ENCODE results near the gene TRPM2. TPM values are rescaled to one million over a fixed set of nuclear protein-coding genes. Genes with fewer than 3 reads are reported as not detected.

The TRPM2 gene
- total and polyA plus RNA-seq, 2 of the 13 experiments (the other 11 are each of a cell fraction or from before 2014, with no cell fraction given), result 0.07 to 0.20 TPM

GRCh38 chr21:44455524-44456213, 102.2 kb downstream of the TRPM2 start (continued):
- 0 out of 2 replicates have a peak, but pooled peaks have one; percentile 82 for TF ChIP-seq KLF15 (CRISPR knock-in tag; IDR thresholded peaks at IDR 0.05; ENCODE audit: borderline replicate concordance)
- 0 out of 2 replicates have a peak, but pooled peaks have one; percentile 35 for TF ChIP-seq HES4 (CRISPR knock-in tag; IDR thresholded peaks at IDR 0.05; ENCODE audit: borderline replicate concordance)
- 0 out of 2 replicates have a peak, but pooled peaks have one; percentile 48 for TF ChIP-seq ZNF275 (CRISPR knock-in tag; IDR thresholded peaks at IDR 0.05; ENCODE audit: borderline replicate concordance)
- TF ChIP-seq ZFX (CRISPR knock-in tag; IDR thresholded peaks at IDR 0.05; ENCODE audit: low read depth), result peak; percentile 57; the same call in 1 of the 2 replicates
- 0 out of 2 replicates have a peak, but pooled peaks have one; percentile 32 for TF ChIP-seq ZNF263 (CRISPR knock-in tag; IDR thresholded peaks at IDR 0.05)
- TF ChIP-seq MAZ (IDR thresholded peaks at IDR 0.05; ENCODE audit: borderline replicate concordance, low read depth, low read length), result no peak
- no peak for TF ChIP-seq MAZ (CRISPR knock-in tag; IDR thresholded peaks at IDR 0.05; ENCODE audit: low read depth)
- no peak for TF ChIP-seq ELF3 (CRISPR knock-in tag; IDR thresholded peaks at IDR 0.05)
- TF ChIP-seq CTCF (CRISPR knock-in tag; IDR thresholded peaks at IDR 0.05), result peak; percentile 74
- TF ChIP-seq SKIL (CRISPR knock-in tag; IDR thresholded peaks at IDR 0.05; ENCODE audit: borderline replicate concordance), result no peak
- peak; percentile 53; the same call in 1 of the 2 replicates for TF ChIP-seq MYC (CRISPR knock-in tag; IDR thresholded peaks at IDR 0.05; ENCODE audit: borderline replicate concordance)
- TF ChIP-seq PATZ1 (CRISPR knock-in tag; IDR thresholded peaks at IDR 0.05), result 0 out of 2 replicates have a peak, but pooled peaks have one; percentile 15

All from HepG2 (cell line).